DMS153 treated with DMSO at 0.1 percent for 48 hours (cell line): ENCODE measurements around the gene FER.

Source experiments
- DNase-seq: peaks from one replicate; lab custom pipeline; 2025; ENCODE audit not compliant: unreplicated experiment; lab: John Stamatoyannopoulos, UW

Gene FER

DNA sequence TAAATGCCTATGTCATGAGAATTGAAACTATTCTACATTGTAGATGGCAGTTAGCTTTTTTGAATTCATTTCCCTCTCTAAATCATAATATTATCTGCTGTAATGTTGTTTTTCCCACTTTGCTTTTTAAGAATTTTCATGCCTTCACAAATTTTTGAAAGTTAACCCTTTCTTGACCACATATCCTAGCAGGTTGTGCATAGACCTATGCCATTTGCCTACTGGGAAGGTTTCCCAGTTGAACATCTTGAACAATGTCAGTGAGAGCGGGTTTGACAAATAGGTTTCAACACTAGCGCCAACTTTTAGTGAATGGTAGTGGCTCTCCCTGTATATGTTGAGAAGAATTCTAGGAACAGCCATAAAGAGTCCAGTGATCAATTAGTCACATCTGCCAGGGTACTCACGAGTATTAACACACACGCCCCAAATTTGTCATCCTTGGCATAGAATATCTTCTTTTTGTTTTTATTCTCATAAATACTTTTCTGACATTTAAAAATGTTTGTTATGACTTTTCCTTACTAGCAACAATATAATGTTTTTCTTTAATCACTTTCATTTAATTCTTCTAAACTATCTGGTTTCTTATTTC lies 354.5 kb downstream of the FER start:
- no peak for DNase-seq

DNA sequence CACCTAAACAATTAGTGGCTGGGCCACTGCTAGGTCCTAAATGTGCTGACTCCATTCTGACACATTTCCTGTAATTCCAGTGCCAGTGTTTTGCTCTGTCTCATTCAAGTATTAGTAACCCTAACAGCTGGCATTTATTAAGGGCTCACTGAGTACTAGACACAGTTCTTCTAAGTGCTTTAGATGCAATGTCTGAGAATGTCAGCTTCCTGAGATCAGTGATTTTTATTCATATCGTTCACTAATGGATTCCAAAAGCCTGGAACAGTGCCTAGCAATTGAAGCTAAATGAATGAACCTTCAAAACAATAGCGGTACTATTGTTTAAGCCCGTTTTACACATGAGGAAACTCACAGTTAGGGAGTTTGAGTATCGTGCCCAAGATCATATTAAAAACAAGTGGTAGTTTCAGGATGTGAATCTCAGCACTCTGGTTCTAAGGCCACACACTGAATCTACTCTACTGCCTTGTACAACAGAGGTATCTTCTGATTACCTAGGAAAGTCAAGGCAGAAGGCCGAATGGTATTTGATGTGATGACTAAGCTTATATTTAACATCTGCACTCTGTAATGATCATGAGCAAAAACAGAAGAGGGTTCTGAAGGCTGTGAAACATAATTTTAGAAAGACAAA lies 358.1 kb downstream of the FER start:
- DNase-seq: no peak

DNA sequence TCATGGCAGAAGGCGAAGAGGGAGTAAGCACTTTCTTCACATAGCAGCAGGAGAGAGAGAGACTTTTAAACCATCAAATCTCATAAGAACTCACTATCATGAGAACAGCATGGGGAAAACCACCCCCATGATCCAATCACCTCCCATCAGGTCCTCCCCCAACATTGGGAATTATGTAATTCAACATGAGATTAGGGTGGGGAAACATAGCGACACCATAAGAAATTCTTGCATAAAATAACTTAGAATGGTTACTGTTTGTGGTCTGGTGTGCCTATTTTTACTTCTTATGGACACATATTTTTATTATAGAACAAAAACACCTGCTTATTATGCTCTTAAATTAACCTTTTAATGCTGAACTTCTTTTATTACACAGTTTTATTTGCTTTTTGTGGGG lies 364.0 kb downstream of the FER start:
- DNase-seq: no peak

DNA sequence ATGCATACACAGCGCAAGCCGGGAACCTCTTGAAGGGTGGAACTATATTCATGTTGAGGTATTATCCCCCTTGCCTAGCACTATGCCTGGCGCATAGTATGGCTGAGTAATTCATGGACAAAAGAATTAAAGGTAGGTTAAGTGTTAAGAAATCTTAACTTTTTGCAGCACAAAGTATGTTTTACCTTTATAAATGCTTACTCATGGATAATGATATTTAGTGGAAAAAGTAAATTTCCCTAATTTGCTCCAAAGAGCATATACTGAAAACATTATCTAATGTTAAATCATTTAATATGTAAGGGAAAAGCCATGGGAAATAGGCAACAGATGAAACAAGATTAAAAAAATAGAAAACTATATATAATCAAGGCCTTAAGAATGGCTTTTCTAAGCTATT lies 365.9 kb downstream of the FER start:
- no peak for DNase-seq

DNA sequence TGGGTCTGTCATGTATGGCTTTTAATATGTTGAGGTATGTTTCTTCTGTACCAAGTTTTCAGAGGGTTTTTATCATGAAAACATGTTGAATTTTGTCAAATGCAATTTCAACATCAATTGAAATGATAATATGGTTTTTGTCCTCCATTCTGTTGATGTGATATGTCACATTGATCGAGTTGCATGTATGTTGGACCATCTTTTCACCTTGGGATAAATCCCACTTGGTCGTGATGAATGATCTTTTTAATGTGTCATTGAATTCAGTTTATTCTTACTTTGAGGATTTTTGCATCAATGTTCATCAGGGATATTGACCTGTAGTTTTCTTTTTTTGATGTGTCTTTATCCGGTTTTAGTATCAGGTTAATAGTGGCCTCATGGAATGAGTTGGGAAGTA lies 373.5 kb downstream of the FER start:
- no peak for DNase-seq

DNA sequence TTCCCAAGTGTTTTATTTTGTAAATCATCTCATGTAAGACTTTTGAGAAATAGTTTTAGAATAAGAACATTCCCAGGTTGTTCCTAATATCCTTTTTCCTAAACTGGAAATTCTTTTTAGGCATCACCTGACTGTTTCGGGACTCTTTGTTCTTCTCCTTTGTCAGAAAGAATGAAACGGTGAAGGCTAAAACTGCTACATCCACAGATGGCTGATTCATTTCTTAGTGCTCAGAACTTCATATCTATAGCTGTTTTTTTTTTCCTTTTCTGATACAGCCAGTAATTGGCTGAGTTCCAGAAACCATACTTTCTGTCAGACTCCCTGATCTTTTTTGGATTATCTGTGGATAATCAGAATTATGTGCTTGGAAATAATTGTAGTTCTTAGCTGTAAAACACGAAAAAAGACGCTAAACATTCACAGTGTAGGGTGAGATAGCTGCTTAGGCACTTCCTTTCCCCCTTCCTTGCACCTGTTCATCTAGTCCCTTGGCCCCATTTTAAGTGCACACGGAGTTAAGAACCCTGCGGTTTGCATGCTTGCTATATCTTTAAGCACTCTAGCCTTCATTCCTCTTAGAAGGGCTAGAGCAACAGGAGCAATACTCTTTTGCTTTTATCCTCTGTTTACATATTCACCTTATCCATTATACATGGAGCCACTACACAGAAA lies 378.2 kb downstream of the FER start:
- no peak for DNase-seq

DNA sequence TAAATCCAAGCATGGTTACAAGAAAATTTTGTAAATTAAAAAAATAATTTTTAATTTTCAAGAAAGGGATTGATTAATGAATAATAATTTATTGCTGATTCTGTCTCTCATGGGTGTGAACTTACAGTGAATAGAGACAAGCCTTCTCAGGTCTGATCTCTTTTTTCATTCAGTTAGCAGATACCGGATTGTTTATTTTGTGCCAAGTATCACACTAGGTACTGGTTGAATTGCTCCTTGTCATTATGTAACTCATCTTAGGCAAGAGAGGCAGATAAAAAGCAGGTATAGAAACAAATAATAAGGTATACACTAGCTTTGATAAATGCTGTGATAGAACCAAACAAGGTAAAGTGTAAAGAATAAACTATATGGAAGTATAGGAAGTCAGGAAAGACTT lies 378.8 kb downstream of the FER start:
- DNase-seq: no peak

DNA sequence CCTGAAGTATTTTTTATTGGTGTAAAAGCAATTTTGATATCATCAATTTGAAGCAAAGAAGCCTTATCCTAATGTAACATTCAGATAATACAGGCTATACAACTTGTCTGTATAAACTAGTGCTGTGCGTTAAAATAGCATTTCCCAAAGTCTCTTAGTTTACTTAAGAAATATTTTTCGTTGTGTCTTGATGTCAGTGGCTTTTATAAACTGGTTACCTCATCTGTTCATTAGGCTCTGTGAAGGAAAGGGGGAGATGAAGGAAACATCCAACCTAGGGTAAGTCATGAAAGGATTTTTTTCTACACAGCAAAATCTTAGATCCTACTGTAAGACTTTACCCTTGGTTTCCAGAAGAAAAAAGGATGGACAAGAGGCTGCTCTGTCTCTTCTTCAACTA lies 389.2 kb downstream of the FER start:
- no peak for DNase-seq

DNA sequence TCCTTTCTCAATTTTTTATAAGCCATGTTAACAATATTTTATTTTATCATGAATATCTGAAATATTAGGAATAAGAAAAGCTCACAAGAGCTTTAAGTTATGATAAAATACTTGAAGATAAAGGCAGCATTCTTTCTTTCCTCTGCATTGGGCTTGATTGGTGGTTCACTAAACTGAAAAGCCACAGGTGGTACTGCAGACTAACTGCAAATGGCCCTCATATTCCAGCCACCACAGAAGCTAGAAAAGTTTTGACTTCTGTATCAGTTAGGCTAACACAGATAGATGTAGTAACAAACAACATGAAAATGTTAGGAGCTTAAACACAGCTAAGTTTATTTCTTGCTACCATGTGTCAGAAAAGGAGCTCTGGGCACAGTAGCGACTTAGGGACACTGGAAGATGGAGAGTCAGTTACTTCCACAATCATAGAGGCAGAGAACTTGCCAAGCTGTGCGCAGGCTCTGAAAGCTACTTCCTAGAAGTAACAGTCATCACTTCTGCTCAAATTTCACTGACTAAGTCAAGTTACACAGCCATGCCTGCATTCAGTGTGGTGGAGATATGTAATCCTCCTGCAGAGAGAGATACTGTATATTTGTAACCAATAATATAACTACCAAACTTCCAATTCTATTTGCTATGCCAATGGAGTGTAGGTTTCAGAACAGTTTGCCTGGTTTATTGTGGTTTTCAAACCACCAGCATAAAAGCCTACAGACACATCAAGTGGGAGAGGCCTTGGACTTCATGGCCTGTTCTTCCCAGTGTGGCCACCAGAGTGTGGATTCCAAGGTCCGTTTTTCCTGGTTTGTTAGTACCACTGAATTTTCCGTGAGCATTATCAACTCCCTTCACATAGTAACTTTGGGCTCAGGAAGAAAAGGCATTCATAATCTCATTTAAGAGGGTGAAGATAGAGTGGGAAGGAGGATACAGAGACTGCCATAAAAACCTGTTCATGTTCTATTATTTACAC lies 393.8 kb downstream of the FER start:
- no peak for DNase-seq

DNA sequence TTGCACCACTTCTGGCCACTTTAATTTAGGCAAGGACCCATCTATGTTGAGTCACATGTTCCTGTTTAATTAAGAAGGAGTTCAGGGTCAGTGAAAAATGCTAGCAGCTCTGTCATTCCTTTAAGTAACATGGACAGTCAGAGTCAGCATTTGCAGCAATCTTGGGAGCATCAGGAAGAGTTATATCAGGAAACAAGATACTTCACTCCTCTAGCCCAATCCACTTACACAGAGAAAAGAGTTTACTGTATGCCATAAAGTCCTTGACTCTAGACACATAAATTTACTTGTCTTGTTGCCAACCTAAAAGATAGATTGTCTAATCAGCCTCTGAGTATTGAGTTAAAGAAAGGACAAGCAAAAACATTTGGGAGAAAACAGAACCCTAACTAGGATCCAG lies 395.3 kb downstream of the FER start:
- no peak for DNase-seq

DNA sequence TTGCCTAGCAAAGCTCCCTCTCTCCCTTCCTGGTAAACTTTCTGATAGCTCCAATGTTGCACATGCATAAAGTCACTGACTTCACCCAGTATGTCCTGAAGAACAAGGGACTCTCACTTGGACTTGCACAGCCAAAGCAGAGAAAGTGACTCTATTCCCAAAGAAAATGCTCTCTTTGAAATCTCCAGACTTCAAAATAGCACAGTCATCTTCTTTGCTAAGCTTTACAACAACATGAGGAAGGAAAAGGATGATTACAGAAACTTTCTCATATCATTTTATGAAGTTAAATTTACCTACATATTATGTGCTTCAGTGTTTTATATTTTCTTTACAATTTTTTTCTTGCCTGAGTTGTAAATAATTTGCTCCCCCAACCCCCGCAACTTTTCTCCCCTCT lies 397.4 kb downstream of the FER start:
- DNase-seq: no peak

DNA sequence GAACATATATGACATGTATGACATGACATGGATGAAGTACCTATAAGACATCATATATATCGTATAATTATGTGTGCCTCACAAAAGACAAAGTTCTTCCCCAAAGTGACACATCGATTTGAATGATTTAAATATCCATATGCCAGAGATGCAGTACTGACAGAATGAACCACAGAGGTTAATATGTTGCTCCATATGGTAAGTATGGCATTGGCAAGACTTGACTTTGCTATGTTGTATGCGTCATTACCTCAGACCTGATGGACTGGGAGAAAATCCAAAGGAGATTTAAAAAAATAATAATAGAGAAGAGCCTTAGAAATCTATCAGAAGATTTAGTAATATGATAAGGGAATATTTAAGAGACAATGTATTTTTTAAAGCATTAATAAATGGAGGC lies 398.9 kb downstream of the FER start:
- DNase-seq: no peak

DNA sequence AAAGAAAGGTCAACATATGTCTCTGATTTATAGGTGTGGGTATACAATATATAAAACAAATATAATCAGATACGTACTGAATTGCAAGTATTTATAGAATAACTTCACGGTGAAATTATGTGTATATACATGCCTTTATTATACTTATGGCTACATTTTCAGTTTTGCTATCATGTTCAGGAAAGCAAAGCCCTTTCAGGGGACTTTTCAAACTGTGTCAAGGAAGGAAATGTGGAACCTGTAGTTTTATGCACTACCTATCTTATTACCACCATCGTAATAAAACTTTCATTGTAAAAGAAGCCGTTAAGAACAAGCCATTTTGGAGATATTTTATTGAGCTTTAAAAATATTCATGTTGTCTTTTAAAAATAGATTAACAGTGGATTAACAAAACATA lies 404.9 kb downstream of the FER start:
- no peak for DNase-seq

DNA sequence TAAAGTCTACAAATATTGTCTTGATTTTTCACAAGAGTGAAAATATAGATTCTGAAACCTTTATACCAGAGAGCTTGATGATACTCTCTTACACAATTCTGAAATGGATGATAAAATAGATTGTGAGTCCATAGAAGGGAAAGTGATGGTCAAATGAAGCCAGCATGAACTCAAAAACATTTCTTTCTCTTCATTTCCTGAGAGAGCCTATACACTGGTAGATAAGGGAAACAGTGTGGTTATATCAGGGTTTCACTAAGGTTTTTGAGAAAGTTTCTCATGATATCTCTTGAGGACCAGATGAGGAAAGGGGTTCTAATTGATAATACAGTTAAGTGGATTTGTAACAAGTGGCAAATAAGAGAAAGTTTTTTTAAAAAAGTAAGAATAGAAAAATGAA lies 407.9 kb downstream of the FER start:
- DNase-seq: no peak

DNA sequence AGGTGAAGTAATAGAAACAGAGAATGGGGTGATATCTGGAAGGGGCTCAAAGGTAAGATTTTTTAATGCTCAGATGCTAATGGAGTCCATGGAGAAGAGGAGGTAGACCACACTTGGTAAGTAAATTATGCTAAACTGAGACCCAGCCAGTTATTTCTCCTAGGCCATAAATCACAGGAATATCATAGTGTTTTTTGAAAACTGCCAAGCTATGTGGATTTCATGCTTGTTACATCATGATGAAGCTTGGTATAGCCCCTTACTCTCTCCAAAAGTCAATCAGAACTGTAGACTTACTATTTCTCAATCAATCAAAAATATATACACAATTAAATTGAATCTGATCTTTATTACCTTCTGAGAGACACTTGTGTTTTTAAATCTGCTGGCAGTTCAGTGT lies 409.2 kb downstream of the FER start:
- DNase-seq: no peak

DNA sequence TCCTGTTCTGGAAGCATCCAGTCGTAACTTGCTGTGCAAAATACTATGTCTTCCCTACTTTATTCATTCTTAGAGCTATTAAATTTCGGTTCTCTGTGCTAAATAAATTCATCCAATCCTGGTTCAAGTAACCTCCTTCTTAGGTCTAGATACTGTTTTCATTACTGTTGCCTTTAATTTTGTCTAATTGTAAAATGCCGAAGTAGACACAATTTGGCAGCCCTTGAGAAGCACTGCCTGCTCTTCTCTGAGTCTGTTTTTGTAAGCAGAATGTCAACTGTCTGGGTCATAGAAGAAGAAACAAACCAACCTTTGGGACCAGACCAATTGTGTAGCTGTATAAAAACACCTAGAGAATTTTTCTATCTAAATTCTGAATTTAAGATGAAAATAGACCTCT lies 412.8 kb downstream of the FER start:
- no peak for DNase-seq

DNA sequence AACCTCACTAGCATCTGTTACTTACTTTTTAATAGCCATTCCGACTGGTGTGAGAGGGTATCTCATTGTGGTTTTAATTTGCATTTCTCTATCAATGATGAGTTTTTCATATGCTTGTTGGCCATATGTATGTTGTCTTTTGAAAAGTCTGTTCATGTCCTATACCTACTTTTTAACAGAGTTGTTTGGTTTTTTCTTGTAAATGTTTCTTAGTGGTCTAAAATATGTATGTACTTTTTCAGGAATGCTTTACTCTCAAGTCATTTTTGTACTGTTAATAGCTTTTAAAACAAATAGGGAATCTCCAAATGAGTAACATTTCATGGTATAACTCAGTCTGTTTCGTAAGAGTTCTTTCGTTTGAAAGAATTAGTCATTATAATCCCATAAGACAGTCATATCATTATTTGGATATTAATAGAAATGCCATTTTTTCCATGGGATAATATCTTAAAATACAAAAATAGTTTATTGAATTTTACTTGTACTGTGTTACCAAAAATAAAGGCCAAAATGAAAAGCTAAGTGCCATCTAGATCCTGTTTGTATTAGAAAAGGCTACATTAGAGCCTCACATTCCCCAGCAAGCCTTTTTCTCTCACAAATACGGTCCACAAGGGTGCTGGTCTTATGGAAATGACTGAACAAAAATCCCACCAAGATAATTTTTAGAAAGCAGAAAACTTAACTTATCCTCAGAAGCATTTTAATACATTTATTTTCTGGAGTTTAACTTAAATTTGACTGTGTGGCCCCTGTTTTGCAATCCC lies 414.4 kb downstream of the FER start:
- no peak for DNase-seq

DNA sequence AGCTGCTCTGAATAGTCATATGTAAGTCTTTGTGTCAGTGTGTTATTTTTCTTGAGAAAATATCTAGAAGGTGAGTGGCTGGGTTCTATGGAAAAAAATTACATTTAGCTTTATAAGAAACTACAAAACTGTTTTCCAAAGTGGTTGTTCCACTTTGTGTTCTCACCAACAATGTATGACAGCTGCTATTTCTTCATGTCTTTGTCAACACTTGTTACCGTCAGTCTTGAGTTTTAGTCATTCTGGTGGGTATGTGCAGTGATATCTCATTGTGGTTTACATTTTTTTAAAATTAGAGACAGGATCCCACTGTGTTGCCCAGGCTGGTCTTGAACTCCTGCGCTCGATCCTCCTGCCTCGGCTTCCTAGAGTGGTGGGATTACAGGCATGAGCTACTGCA lies 415.6 kb downstream of the FER start:
- DNase-seq: no peak

DNA sequence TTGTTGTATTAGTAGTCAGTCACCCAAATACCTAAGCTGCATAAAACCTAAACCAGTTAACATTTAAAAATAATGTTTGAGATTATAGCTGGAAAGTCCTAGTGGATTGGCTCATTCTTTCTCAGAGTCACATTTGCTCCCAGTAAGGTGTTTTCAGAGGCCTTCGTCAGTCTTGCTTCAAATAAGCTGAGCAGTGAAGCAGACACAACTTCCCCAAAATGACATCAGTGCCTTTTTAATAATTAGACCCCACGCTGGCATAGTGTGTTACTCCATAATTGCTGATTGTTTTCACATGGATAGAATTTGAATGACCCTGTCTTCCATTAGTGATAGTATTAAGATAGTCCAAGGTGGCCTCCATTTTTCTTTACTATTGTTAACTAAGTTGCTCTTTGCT lies 416.3 kb downstream of the FER start:
- DNase-seq: no peak

DNA sequence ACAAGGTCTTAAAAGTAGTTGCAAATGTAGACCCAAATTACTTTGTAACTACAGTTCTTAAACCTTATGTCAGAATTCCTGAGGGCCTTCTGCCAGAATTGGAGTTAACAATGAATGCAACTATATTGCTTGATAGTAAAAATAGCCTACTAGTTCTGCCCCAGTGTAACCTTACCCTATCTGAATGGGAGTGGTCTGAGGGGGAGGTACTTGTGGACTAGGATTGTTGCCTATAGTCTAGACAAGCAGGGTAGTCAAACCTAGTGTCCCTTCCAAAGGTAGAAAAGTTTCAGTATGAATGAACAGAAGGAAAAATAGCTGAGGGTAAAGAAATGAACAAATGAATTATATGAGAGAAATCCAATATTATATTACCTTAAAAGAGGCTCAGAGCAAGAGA lies 419.9 kb downstream of the FER start:
- no peak for DNase-seq

DNA sequence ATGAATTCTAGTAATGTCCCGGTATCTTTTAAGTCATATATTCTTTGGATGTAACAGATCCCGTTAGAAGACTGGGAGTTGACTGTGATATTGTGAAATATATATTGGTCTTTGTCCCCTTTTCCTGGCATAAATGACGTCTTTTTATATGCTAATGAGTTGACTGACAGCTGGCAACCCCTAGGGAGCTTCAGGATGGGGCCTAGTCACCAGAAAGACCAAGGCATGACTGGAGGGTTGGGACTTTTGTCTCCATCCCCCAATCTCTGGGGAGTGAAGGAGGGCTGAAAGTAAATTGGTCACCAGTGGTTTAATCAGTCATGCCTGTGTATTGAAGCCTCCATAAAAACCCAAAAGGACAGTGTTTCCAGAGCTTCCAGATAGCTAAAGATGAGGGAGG lies 420.5 kb downstream of the FER start:
- no peak for DNase-seq
